Measurements from ENCODE around the gene PCDHGB7.

DNA sequence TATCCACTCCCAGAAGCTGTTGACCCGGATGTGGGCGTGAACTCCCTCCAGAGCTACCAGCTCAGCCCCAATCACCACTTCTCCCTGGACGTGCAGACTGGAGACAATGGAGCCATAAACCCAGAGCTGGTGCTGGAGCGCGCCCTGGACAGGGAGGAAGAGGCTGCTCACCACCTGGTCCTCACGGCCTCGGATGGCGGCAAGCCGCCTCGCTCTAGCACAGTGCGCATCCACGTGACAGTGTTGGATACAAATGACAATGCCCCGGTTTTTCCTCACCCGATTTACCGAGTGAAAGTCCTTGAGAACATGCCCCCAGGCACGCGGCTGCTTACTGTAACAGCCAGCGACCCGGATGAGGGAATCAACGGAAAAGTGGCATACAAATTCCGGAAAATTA is 24.2 kb upstream of the PCDHGB7 start:
- TF ChIP-seq POLR2AphosphoS5 (IDR thresholded peaks at IDR 0.05) (no peak), POLR2A (IDR thresholded peaks at IDR 0.05; ENCODE audit: low read depth) (no peak), CTCF (IDR thresholded peaks at IDR 0.05) (no peak)
